ENCODE measurements around the gene CD8B.
"Not testable (repeated sequence)": the region's sequence is repeated elsewhere in the genome, so short reads cannot be mapped to it uniquely, and the experiment has no call there.

- TF ChIP-seq CTCF, POLR2A (IDR thresholded peaks at IDR 0.05): not testable (repeated sequence)
Observed at GRCh38 chr2:86837714-86838113, 24.0 kb downstream of the CD8B start.

Measured in tibial nerve (tissue), 3 donors.